Activated CD4-positive, alpha-beta T cell treated with anti-CD3 and anti-CD28 coated beads, Interleukin-2, amount 50 U/mL, for 1 hour (primary cell): ENCODE results near the gene DUSP1.
"Not testable (repeated sequence)": the region's sequence is repeated elsewhere in the genome, so short reads cannot be mapped to it uniquely, and the experiment has no call there.

Experiments used
- DNase-seq: peaks from one replicate; pipeline ENCODE4 v3.0.0-alpha.2; 2020

Gene DUSP1

DNA sequence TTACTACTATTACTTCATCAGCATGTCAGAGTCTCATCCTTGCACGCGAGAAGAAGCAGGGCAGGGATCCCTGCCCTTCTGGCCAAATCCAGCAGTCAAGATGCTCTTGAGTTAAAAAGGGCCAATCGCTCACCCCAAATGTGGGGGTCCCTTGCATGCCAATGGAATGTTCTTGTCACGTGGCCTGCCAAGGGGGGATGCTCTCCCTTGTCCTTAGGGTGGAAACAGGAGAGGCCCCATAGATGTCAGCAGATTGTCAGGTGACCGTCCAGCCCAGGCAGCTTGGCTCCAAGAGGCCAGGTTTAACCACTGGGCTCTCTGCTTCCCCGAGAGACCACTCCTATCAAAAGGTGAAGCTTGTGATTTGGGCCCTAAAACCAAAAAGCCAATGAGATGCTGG, 25.3 kb upstream of the DUSP1 start:
- no peak for DNase-seq

DNA sequence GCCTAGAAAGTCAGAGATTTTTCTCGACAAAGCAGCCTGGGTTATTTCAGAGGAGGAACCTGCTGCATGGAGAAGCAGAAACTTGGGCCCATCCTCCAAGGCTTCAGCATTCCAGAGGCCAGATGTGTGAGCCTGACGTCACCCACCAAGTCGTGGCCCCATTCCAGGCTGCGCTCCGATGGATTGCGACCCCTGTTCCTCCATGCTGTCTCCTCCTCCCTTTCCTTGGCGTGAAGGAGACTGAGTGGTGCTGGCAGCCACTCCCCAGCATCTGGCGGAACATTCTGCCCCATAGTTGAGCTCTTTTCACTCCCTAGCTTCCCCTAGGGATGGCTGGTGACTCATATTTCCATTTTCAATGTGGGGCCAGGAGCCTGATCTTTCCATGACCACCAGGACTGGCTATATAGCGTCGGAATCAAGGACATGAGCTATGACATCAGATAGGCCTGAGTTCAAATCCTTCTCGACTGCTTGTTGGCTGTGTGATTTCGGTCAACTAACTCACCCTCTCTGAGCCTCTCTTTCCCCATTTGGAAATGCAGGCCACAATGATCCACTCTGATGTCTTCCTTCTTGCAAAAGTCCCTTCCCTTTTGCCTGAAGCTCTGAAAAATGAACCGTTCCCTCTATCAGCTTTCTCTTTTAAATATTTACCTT, 24.5 kb upstream of the DUSP1 start:
- DNase-seq, result no peak

DNA sequence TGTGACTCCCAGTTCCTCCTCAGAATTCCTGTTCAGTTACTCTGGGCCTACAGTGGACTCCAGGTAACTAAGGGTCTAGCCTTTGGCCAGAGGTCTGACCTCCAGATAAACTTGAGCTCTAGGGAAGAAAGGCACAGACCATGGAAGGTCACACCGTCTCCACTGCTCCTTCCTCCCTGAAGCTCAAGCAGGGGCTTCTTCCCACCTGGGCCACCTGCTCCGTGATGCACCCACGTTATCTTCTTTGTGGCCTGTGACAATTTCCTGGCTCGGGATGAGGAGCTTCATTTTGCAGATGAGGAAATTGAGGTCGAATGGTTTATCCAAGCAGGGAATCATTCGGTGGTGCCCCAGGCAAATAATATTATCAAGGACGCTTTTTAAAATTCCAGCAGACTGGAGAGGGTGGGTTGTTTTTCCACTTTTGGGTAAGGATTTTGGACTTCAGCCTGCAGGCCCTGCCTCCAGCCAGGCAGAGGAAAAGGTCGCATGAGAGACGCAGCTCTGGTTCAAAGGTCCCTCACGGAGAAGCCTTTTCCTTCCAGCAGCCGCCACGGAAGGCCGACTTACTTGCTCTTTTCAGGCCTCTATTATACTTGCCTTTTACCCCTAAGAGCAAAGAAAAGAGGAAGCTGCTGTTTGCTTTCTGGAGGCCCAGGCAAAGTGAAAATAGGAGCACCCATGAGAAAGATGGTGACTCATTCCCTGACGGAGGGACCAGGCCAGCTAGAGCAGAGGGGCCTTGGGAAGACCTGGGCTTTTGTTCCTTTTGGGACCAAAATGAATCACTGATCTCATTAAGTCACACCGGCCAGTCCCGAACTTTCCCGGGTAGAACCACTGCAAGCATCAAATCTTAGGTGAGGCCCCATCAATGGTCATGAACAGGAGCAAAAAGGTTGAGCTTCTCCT, 22.8 kb upstream of the DUSP1 start:
- no peak for DNase-seq

DNA sequence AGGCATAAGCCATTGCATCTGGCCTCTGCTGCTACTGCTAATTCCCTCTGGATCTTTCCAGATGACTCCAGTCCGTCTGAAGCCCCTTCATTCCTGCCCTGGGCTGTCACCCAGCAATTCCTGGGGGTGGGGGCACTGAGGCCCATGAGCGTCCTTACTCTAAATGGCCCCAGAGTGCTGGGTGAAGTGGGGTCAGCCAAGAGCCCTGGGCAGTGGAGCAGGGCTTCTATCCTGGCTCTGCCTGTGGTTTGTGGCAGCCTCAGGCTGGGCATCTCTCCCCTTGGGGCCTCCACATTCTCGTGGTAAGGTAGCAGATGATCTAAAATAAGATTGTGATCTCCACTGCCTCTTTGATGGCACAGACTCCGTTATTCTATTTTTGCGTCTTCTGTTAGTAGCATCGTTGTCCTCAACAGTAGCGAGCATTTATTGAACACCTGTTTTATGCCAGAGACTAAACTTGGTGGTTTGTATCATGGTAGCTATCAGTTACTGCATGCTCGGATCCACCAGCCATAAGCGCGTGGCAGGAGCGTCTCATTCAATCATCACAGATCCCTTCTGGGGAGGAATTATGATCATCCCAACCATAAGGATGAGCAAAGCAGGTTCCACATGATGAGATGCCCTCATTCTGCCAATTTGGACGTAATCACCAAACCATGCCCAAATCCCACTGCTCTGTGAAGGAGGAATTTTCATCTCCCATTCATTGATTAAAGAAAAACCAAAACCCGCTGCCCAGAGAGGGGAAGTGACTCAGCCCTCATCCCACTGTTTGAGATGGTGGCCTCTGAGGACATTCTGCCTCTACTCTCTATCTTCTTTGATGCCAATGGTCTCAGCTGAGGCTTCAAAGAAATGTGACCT, 21.9 kb upstream of the DUSP1 start:
- DNase-seq, result no peak

DNA sequence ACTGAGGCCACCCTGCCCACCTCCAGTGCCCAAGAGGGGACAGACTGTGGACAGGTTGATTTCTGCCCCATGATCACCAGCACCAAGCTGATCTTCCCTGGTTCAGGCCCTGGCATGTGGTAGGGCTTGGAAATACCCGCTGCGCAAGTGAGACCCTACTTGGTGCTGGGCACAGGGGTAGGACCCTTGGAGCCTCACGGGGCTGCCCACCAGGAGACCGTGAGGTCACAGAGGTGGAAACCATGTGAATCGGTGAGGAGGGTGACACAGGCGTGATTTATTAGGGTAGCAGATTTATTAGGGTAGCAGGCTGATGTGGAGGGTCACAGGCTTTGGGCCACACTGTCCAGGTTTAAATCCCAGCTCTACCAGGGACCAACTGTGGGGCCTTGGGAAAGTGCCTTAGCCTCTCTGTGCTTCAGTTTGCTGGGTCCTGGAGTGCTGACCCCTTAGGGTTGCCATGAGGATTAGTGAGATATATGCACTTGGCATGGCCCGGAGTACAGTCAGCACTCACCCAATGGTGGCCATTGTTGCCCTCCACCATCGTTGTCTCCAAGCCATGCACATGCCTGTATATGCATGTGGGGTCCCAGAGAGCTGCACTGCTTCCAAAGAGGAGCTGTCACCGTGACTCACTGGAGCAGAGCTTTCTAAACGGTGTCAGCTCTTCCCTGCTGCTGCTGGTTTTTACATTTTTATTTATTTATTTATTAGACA, 20.9 kb upstream of the DUSP1 start:
- no peak for DNase-seq

DNA sequence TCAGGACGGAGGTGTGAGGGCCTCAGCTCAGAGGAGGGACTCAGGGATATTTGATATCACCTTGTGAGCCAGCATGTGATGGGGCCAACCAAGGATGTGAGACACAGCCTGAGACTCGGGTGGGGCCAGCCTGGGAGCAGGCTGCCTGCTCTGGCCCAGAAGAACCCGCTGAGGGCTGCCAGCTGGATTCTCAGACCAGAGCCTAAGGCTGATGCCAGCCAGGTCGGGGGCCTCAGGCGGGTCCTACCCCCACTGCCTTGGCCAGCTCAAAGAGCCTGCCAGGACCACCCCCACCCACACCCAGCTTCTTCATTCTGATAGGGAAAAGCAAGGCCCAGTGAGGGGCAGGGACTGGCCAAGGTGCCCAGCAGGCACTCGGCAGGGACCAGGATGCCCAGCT, 20.3 kb upstream of the DUSP1 start:
- no peak for DNase-seq

DNA sequence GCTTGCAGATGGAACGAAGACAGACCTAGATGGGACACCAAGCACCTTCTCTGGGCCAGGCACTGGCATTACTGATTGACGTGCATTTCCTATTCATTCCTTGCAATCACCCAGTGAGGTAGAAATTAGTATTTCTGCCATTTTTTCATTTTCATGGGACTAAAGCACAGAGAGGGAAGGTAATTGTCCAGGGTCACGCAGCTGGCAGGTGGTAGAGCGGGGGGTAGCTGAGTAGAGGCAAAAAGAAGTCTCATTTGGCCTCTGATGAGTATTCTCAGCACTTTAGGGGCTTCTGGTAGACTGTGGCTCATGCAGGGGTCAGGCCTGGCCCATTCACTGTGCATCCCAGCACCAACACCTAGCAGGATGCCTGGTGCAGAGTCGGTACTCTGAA, 19.5 kb upstream of the DUSP1 start:
- no peak for DNase-seq

DNA sequence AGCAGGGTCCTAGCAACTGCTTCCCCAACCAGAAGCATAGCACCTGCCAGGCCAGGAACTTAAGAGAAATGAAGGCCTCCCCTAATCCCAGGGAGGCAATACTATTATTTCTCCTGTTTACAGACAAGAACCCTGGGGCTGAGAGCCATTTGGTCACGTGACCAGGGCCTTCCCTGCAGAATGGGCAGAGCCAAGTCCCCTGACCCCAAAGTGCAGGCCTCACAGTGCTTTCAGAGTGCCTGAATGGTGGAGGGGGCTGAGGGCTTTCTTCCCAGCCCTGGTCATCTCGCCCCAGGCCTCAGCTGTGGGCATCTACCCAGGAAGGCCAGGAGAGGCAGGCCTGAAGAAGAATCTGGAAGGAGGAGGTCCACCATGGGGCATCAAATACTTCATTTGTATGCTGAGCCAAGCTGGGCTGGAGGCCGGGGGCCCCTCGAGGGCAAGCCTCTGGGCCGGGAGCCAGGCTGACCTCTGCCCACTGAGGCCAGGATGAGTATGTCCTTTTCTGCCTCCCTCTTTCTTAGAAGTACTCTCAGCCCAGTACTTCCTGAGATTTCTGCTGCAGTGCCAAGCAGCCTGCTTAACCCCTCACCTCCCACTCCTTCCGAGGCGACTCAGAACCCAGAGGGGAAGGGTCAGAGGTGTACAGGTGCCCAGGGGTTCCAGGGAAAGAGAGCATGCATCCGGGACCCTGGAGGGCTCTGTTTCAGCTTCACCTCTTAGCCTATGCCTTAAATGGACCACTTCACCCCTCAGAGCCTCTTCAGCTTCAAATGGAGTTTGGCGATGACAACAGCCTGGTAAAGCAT, 18.9 kb upstream of the DUSP1 start:
- no peak for DNase-seq

DNA sequence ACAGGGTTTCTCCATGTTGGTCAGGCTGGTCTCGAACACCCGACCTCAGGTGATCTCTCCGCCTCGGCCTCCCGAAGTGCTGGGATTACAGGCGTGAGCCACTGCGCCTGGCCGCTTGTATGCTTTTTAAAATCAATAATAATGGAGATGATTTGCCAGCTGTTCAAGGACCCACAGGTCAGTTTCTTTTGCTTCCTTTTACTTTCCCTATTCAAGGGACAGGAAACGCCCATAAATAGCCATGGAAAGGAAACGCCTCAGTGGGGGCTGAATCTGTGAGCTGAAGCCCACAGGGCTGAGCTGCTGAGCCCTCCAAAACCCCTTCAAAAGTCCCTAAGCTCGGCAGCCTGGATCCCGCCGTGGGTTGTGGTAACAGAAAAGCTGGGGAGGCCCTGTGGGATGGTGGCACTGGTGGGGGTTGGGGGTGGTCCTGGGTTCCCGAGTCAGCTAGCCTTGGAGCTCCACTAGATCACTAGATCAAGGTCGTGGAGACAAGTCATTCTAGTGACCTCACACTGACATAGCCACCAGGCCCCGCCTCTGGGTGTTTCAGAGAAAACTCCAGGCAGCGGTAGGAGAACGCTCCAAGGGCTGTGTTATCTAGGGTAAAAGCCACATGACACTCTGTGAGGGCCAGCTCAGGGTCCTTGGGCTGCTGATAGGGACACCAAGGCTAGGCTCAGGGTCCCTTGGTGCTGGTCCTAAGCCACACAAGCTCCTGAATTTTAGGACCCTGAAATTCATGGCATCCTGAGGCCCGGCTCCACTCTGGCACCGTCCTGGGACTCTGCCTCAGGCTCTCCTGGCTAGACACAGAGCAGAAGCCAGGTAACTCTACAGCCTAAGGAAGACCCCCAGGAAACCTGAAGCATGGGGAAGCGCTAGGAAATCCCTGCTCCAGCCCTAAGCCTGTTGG, 18.0 kb upstream of the DUSP1 start:
- no peak for DNase-seq

DNA sequence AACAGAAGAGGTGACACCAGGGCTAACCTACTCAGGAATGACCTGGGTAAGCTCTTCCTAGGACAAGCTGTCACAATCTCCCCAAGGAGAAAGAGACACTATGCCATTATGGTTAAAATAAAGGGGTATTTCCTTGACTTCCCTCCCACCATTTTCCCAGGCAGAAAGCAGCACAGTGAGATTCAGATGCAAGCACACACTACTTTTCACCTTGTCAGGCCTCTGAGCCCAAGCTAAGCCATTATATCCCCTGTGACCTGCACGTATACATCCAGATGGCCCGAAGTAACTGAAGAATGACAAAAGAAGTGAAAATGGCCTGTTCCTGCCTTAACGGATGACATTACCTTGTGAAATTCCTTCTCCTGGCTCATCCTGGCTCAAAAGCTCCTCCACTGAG, 16.5 kb upstream of the DUSP1 start:
- not testable (repeated sequence) for DNase-seq

DNA sequence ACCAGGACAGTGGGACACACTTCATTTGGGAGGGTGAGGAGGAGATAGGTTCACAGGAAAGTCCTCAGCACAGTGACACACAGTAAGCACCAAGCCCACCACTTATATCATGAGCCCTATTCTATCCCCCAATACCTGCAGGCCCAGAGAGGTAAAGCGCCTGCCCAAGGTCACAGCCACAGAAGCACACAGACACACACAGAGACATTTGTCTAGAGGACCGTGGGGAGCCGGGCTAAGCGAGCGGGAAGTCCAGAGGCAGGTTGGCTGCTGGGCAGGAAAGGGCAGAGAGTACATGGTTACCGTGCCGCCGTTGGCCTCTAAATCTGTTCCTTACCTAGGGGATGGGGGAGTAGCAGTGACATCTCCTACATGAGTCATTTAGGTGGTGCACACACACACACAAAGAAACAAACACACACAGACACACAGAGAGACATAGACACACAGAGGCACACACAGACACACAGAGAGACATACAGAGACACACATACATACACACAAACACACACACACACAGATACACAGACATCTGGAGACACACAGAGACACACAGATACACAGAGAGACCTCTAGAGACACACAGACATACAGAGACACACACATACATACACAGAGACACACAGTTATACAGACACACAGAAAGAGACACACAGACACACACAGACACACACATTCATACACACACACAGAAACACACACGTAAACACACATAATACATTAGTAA, 15.9 kb upstream of the DUSP1 start:
- DNase-seq, result no peak

DNA sequence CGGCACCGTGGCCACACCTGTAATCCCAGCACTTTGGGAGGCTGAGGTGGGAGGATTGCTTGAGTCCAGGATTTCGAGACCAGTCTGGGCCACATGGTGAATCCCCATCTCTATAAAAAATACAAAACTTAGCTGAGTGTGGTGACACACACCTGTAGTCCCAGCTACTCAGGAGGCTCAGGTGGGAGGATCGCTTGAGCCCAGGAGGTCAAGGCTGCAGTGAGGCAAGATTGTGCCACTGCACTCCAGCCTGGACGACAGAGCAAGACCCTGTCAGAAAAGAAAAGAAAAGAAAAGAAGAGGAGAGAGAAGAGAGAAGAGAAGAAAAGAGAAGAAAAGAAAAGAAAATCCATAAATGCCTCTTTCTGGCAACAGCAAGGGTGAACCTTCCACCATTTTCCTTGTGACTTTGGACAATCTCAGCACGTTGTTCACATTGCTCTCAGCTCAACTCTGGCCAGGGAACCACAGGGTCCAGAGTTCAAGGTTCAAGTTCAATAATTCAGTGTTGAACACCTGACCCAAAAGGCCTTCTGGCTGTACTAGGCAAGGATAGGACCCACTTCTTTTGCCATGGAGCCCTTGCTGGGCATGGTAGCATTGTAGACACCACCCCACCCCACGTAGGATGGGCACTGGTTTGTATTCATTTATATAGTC, 14.6 kb upstream of the DUSP1 start:
- DNase-seq, result no peak

DNA sequence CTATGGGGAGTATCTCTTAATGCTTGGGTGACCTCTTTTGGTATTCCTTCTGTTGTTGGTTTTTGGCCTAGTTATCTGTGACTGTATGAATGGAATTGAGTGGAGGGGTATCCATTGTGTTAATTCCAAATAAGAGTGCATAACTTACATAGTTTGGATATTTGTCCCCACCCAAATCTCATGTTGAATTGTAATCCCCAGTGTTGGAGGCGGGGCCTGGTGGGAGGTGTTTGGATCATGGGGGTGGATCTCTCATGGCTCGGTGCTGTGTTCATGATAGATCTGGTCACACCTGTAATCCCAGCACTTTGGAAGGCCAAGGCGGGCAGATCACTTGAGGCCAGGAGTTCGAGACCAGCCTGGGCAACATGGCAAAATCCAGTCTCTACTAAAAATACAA, 13.2 kb upstream of the DUSP1 start:
- not testable (repeated sequence) for DNase-seq

DNA sequence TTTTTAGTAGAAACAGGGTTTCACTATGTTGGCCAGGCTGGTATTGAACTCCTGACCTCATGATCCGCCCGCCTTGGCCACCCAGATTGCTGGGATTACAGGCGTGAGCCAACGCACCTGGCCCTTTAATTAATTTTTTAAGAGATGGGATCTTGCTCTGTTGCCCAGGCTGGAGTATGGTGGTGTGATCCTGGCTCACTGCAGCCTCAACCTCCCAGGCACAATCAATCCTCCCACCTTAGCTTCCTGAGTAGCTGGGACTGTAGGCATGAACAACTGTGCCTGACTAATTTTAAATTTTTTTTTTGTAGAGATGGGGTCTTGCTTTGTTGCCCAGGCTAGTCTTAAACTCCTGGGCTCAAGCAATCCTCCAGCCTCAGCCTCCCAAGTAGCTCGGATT, 12.3 kb upstream of the DUSP1 start:
- DNase-seq, result not testable (repeated sequence)

DNA sequence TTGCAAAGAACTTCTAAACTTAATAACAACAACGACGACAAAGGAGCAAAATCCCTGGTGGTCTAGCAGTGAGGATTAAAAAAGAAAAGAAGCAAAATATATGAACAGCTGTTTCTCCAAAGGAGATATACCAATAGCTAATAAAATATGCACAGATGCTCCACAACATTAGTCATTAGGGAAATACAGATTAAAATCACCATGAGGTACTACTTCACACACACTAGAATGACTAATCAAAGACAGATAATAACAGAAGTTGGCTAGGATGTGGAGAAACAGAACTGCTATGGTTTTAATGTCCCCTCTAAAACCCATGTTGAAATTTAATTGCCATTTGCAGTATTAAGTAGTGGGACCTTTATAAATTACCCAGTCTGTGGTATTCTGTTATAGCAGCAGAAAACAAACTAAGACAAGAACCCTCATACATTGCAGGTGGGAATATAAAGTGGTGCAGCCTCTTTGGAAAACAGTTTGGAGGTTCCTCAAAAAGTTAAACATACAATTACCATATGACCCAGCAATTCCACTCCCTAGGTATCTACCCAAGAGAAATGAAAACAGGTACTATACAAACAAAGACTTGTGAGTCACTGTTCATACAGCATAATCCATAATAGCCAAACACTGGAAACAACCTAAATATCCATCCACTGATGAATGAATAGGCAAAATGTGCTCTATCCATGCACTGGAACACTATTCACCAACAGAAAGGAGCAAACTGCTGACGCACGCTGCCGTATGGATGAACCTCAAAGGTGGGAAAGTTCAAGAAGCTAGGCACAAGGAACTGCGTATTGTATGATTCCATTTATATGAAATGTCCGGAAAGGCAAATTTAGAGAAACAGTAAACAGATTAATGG, 11.4 kb upstream of the DUSP1 start:
- DNase-seq, result no peak

DNA sequence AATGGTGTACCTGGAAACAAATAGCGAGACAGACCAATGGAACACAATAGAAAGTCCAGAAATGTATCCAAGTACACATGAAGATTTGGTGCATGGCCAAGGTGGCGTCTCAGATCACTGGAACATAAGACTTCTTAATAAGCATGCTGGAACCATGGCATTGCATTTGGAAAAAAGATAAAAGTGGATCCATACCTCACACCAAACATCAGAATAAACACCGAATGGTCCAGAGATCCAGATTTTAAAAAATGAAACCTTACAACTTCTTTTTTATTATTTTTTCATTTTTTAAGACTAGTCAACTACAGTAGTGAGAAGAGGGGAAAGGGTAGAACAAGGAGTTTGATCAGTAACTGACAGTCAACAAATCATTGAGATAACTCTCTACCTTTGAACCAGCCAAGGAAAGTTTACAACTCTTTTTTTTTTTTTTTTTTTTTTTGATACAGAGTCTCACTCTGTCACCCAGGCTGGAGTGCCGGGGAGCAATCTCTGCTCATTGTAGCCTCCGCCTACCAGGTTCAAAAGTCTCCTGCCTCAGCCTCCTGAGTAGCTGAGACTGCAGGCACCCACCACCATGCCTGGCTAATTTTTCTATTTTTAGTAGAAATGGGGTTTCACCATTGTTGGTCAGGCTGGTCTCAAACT, 8.8 kb upstream of the DUSP1 start:
- no peak for DNase-seq

DNA sequence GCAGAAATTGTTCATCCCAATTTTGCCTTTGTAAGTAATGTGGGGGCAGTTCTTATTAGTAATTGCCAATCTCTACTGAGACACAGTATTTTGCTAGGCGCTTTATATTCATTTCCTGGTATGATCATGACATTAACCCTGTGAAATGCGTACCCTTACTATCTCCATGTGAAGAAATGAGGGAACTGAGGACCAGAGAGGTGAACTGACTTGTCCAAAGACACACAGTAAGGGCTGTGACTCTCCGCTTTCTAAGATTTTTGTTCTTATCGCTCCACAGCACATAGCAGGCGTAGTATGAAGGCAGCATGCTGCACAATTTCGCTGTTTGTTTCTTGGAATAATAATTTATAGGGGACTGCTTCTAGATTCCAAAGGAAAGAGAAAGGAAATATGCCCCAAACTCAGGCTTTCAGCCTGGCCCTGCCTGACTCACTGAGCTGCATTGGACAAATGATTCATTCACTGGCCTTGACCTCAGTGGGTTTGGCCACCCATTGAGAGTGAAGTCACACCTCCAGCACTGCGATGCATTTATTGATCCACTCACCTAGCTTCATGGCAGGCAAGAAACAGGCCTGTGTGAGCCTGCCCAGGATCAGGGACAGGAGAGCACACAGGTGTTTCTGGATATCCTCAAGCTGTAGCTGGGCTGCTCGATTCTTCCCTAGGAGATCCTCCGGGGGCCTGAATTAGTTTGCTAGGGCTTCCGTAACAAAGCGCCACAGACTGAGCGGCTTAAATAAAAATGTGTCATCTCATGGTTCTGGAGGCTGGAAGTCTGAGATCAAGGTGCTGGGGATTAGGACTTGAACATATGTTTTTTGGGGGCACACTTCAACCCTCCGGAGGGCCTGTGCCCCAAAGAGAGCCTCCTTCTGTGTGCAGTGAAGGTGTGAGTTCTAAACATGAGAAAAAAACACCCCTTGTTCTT, 7.2 kb upstream of the DUSP1 start:
- no peak for DNase-seq
